Ishikawa (cell line): ENCODE results near the gene TTLL10.

Experiments used
- CEBPB ChIP-seq: IDR thresholded peaks from 2 replicates; pipeline ENCODE4 v1.6.1; 2012
- CREB1 ChIP-seq: IDR thresholded peaks from 2 replicates; pipeline ENCODE4 v1.6.1; 2012; ENCODE audit warnings: low read depth
- EGR1 ChIP-seq: IDR thresholded peaks from 2 replicates; pipeline ENCODE4 v1.6.1; 2012
- EP300 ChIP-seq: IDR thresholded peaks from 2 replicates; pipeline ENCODE4 v1.6.1; 2012; ENCODE audit warnings: borderline replicate concordance
- NFIC ChIP-seq: IDR thresholded peaks from 2 replicates; pipeline ENCODE4 v1.6.1; 2012
- RAD21 ChIP-seq: IDR thresholded peaks from 2 replicates; pipeline ENCODE4 v1.6.1; 2012; ENCODE audit warnings: low read depth
- TAF1 ChIP-seq: IDR thresholded peaks from 2 replicates; pipeline ENCODE4 v1.6.1; 2012; ENCODE audit warnings: low read depth, mild to moderate bottlenecking
- TCF12 ChIP-seq: IDR thresholded peaks from 2 replicates; pipeline ENCODE4 v1.6.1; 2012; ENCODE audit warnings: low read depth
- USF1 ChIP-seq: IDR thresholded peaks from 2 replicates; pipeline ENCODE4 v1.6.1; 2012
- YY1 ChIP-seq: IDR thresholded peaks from 2 replicates; pipeline ENCODE4 v1.6.1; 2012; ENCODE audit warnings: low read depth
- ZBTB7A ChIP-seq: IDR thresholded peaks from 2 replicates; pipeline ENCODE4 v1.6.1; 2012; ENCODE audit warnings: low read depth
- TF ChIP-seq, protein P1 (sequence below): IDR thresholded peaks from 2 replicates; pipeline ENCODE4 v1.6.1; 2012
- TF ChIP-seq, protein P2 (sequence below): IDR thresholded peaks from 2 replicates; pipeline ENCODE4 v1.6.1; 2012; ENCODE audit warnings: low read depth, mild to moderate bottlenecking

- TF ChIP-seq EP300 (no peak), TAF1 (no peak), EGR1 (no peak), CEBPB (no peak), RAD21 (no peak), YY1 (no peak), USF1 (no peak), TCF12 (no peak), NFIC (no peak), CREB1 (no peak), ZBTB7A (no peak)
- TF ChIP-seq, protein P1, sequence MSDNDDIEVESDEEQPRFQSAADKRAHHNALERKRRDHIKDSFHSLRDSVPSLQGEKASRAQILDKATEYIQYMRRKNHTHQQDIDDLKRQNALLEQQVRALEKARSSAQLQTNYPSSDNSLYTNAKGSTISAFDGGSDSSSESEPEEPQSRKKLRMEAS: no peak
- TF ChIP-seq, protein P2, sequence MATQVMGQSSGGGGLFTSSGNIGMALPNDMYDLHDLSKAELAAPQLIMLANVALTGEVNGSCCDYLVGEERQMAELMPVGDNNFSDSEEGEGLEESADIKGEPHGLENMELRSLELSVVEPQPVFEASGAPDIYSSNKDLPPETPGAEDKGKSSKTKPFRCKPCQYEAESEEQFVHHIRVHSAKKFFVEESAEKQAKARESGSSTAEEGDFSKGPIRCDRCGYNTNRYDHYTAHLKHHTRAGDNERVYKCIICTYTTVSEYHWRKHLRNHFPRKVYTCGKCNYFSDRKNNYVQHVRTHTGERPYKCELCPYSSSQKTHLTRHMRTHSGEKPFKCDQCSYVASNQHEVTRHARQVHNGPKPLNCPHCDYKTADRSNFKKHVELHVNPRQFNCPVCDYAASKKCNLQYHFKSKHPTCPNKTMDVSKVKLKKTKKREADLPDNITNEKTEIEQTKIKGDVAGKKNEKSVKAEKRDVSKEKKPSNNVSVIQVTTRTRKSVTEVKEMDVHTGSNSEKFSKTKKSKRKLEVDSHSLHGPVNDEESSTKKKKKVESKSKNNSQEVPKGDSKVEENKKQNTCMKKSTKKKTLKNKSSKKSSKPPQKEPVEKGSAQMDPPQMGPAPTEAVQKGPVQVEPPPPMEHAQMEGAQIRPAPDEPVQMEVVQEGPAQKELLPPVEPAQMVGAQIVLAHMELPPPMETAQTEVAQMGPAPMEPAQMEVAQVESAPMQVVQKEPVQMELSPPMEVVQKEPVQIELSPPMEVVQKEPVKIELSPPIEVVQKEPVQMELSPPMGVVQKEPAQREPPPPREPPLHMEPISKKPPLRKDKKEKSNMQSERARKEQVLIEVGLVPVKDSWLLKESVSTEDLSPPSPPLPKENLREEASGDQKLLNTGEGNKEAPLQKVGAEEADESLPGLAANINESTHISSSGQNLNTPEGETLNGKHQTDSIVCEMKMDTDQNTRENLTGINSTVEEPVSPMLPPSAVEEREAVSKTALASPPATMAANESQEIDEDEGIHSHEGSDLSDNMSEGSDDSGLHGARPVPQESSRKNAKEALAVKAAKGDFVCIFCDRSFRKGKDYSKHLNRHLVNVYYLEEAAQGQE: no peak
These were observed 49.0 kb downstream of the TTLL10 start for GRCh38 chr1:1222575-1223225.
